ENCODE results near the gene CRTC3. TPM values are rescaled to one million over a fixed set of nuclear protein-coding genes. Genes with fewer than 3 reads are reported as not detected.
"Not testable (repeated sequence)": the region's sequence is repeated elsewhere in the genome, so short reads cannot be mapped to it uniquely, and the experiment has no call there.

CRTC3 gene
- polyA plus RNA-seq, 2 donors: 5.0 to 7.1 TPM

DNA sequence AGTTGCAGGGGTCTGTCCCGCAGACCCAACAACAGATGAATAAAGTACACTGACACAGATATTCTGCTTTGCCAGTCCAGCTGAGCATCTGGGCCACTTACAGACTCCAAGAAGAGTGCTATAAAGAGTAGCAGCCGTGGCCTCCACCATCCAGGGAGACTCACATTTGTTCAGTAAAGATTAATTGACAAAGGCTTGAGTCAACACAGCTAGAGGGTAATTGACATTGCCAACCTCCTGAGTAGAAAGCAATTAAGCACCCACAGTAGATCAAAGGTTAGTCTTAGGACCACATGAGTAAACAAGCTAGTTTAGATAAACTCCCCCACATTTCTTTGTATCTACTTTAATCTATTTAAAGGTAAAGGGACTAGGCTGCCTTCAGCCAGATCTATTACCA is 16.3 kb upstream of the CRTC3 start:
- no peak overlapping the region for H3K4me3 ChIP-seq (ENCODE audit: low read depth in 1 of 2, low read length in 2 of 2)
- 75 to 79% methylated on average over 2 of the region's 2 CpGs for WGBS, 2 donors
- H3K4me1 ChIP-seq (ENCODE audit: control insufficient read depth in 2 of 2, insufficient read depth in 2 of 2, low read length in 1 of 2): no peaks in the 10 kb centered on the region
- H3K27ac ChIP-seq (ENCODE audit: low read depth in 2 of 2, low read length in 1 of 2): no peak overlapping the region
- no peaks in the 10 kb centered on the region for H3K9me3 ChIP-seq (ENCODE audit: control insufficient read depth in 2 of 2, insufficient read depth in 1 of 2, low read depth in 1 of 2, low read length in 1 of 2)
- H3K27me3 ChIP-seq (ENCODE audit: control insufficient read depth in 1 of 2, insufficient read depth in 2 of 2, low read length in 2 of 2): no peaks in the 10 kb centered on the region
- no peaks in the 10 kb centered on the region for H3K36me3 ChIP-seq (ENCODE audit: control insufficient read depth in 2 of 2, insufficient read depth in 2 of 2, low read length in 1 of 2)

DNA sequence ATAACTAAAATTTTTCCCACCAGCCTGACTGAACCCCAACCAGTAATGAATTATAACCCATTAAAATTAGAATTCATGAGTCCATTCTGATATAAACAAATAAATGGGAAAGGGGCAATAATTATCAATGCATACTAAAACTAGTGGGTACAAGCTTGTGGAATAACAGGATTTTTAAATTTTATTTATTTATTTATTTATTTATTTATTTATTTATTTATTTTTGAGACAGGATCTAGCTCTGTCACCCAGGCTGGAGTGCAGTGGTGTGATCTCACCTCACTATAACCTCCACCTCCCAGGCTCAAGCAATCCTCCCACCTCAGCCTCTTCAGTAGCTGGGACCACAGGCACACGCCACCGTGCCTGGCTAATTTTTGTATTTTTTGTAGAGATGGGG is 15.8 kb upstream of the CRTC3 start:
- H3K4me3 ChIP-seq (ENCODE audit: low read depth in 1 of 2, low read length in 2 of 2); H3K27ac ChIP-seq (ENCODE audit: low read depth in 2 of 2, low read length in 1 of 2); H3K4me1 ChIP-seq (ENCODE audit: control insufficient read depth in 2 of 2, insufficient read depth in 2 of 2, low read length in 1 of 2); H3K27me3 ChIP-seq (ENCODE audit: control insufficient read depth in 1 of 2, insufficient read depth in 2 of 2, low read length in 2 of 2); H3K36me3 ChIP-seq (ENCODE audit: control insufficient read depth in 2 of 2, insufficient read depth in 2 of 2, low read length in 1 of 2); H3K9me3 ChIP-seq (ENCODE audit: control insufficient read depth in 2 of 2, insufficient read depth in 1 of 2, low read depth in 1 of 2, low read length in 1 of 2): not testable (repeated sequence)
- 46 to 89% methylated on average over 2 of the region's 2 CpGs for WGBS, 2 donors

DNA sequence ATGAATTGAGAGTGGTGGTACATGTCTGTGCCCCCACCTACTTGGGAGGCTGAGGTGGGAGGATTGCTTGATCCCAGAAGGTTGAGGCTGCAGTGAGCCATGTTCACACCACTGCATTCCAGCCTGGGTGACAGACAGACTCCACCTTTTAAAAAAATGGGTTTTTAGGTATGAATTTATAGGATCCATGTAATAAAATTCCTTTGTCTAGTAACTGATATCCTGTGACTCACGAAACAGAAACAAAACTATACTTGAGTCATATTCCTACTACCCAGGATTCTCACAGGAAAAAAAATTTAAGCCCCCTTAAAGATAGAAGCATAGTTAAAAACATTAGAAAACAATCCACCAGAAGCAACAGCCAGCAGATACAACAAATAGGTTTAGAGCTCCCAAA is 10.0 kb upstream of the CRTC3 start:
- 61 to 68% methylated on average over 1 of the region's 1 CpG for WGBS, 2 donors
- Histone ChIP-seq H3K9me3 (ENCODE audit: control insufficient read depth in 2 of 2, insufficient read depth in 1 of 2, low read depth in 1 of 2, low read length in 1 of 2) (no peaks in the 10 kb centered on the region), H3K27me3 (ENCODE audit: control insufficient read depth in 1 of 2, insufficient read depth in 2 of 2, low read length in 2 of 2) (no peaks in the 10 kb centered on the region), H3K36me3 (ENCODE audit: control insufficient read depth in 2 of 2, insufficient read depth in 2 of 2, low read length in 1 of 2) (no peaks in the 10 kb centered on the region), H3K4me3 (ENCODE audit: low read depth in 1 of 2, low read length in 2 of 2) (no peak overlapping the region), H3K27ac (ENCODE audit: low read depth in 2 of 2, low read length in 1 of 2) (no peak overlapping the region), H3K4me1 (ENCODE audit: control insufficient read depth in 2 of 2, insufficient read depth in 2 of 2, low read length in 1 of 2) (no peaks in the 10 kb centered on the region)

DNA sequence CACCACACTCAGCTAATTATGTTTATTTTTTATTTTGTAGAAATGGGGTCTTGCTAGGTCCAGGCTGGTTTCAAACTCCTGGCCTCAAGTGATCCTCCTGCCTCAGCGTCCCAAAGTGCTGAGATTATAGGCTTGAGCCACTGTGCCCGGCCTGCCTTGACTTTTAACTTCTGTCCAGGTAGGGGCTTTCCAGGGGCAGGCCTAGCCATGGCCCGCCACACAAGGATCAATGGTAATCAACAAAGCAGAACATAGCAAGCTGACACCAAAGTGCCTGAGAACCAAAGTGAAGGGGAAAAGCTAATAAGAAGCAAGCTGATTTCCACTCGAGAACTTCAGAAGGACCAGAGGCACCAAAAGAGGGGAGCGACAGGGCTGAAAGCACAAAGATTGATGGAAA is 9.4 kb upstream of the CRTC3 start:
- H3K27ac ChIP-seq (ENCODE audit: low read depth in 2 of 2, low read length in 1 of 2): no peak overlapping the region
- H3K4me3 ChIP-seq (ENCODE audit: low read depth in 1 of 2, low read length in 2 of 2): no peak overlapping the region
- H3K27me3 ChIP-seq (ENCODE audit: control insufficient read depth in 1 of 2, insufficient read depth in 2 of 2, low read length in 2 of 2): no peaks in the 10 kb centered on the region
- H3K9me3 ChIP-seq (ENCODE audit: control insufficient read depth in 2 of 2, insufficient read depth in 1 of 2, low read depth in 1 of 2, low read length in 1 of 2): no peaks in the 10 kb centered on the region
- no peaks in the 10 kb centered on the region for H3K4me1 ChIP-seq (ENCODE audit: control insufficient read depth in 2 of 2, insufficient read depth in 2 of 2, low read length in 1 of 2)
- H3K36me3 ChIP-seq (ENCODE audit: control insufficient read depth in 2 of 2, insufficient read depth in 2 of 2, low read length in 1 of 2): no peaks in the 10 kb centered on the region
- WGBS, 2 donors: 81 to 90% methylated on average over 5 of the region's 5 CpGs

DNA sequence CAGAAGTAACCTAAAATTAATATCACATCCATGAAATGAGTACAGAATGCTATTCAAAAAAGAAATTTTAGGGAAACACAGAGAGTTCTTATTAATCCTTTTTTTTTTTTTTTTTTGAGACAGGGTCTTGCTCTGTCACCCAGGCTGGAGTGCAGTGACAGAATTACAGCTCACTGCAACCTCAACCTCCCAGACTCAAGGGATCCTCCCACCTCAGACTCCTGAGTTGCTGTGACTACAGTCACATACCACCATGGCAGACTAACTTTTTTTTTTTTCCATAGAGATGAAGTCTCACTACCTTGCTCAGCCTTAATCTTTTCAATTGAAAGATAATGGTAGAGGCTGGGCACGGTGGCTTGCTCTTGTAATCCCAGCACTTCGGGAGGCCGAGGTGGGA is 6.3 kb upstream of the CRTC3 start:
- no peaks in the 10 kb centered on the region for H3K4me1 ChIP-seq (ENCODE audit: control insufficient read depth in 2 of 2, insufficient read depth in 2 of 2, low read length in 1 of 2)
- no peak overlapping the region for H3K27ac ChIP-seq (ENCODE audit: low read depth in 2 of 2, low read length in 1 of 2)
- no peaks in the 10 kb centered on the region for H3K27me3 ChIP-seq (ENCODE audit: control insufficient read depth in 1 of 2, insufficient read depth in 2 of 2, low read length in 2 of 2)
- WGBS, 2 donors: 93 to 98% methylated on average over 3 of the region's 3 CpGs
- H3K9me3 ChIP-seq (ENCODE audit: control insufficient read depth in 2 of 2, insufficient read depth in 1 of 2, low read depth in 1 of 2, low read length in 1 of 2): no peaks in the 10 kb centered on the region
- no peak overlapping the region for H3K4me3 ChIP-seq (ENCODE audit: low read depth in 1 of 2, low read length in 2 of 2)
- H3K36me3 ChIP-seq (ENCODE audit: control insufficient read depth in 2 of 2, insufficient read depth in 2 of 2, low read length in 1 of 2): no peaks in the 10 kb centered on the region

DNA sequence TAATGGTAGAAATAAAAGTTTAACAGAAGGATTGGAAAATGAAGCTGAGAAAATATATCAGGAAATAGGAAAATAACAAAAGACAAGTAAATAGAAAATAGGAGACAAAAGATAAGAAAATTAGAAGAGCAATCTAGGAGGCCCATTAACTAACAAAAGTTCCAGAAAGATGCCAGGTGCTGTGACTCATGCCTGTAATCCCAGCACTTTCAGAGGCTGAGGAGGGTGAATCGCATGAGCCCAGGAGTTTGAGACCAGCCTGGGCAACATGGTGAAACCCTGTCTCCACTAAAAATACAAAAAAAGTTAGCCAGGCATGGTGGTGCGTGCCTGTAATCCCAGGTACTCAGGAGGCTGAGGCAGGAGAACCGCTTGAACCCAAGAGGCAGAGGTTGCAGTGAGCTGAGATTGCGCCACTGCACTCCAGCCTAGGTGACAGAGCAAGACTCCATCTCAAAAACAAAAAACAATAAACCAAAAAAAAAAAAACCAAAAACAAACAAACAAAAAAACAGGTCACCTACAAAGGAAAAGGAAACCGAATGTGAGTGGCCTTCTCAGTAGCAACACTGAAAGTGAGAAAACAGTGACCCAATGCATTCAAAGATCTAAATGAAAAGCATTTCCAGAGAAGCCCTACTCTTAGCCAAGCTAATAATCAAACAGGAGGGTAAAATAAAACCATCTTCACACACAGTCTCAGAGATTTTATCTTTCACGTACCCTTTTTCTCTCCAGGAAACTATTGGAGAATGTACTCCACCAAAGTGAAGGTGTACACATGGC is 5.5 kb upstream of the CRTC3 start:
- H3K27ac ChIP-seq (ENCODE audit: low read depth in 2 of 2, low read length in 1 of 2); H3K4me3 ChIP-seq (ENCODE audit: low read depth in 1 of 2, low read length in 2 of 2); H3K36me3 ChIP-seq (ENCODE audit: control insufficient read depth in 2 of 2, insufficient read depth in 2 of 2, low read length in 1 of 2); H3K27me3 ChIP-seq (ENCODE audit: control insufficient read depth in 1 of 2, insufficient read depth in 2 of 2, low read length in 2 of 2); H3K4me1 ChIP-seq (ENCODE audit: control insufficient read depth in 2 of 2, insufficient read depth in 2 of 2, low read length in 1 of 2); H3K9me3 ChIP-seq (ENCODE audit: control insufficient read depth in 2 of 2, insufficient read depth in 1 of 2, low read depth in 1 of 2, low read length in 1 of 2): not testable (repeated sequence)
- WGBS, 2 donors: 83 to 85% methylated on average over 6 of the region's 6 CpGs

DNA sequence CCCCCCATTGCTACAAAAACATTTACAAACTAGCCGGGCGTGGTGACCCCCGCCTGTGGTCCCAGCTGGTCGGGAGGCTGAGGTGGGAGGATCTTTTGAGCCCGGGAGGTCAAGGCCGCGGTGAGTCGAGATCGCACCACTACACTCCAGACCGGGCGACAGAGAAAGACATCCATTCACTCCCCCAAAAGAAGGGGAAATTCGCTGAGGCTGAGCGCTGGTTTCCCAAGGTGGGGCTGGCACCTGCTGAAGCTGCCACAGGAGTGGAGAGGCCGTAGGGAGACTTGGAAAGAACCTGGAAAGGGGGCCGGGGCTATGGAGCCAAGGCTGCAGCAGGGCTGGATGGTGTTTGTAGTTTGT is 732 bp upstream of the CRTC3 start:
- H3K4me1 ChIP-seq (ENCODE audit: control insufficient read depth in 2 of 2, insufficient read depth in 2 of 2, low read length in 1 of 2): peaks cover 0 to under 1% of the 10 kb centered on the region in 2 donors
- H3K4me3 ChIP-seq (ENCODE audit: low read depth in 1 of 2, low read length in 2 of 2): peak overlapping the region; percentile 92 to 95
- H3K27me3 ChIP-seq (ENCODE audit: control insufficient read depth in 1 of 2, insufficient read depth in 2 of 2, low read length in 2 of 2): no peaks in the 10 kb centered on the region
- H3K36me3 ChIP-seq (ENCODE audit: control insufficient read depth in 2 of 2, insufficient read depth in 2 of 2, low read length in 1 of 2): no peaks in the 10 kb centered on the region
- 71 to 74% methylated on average over 15 of the region's 15 CpGs for WGBS, 2 donors
- peak overlapping the region; percentile 89 to 96 for H3K27ac ChIP-seq (ENCODE audit: low read depth in 2 of 2, low read length in 1 of 2)
- H3K9me3 ChIP-seq (ENCODE audit: control insufficient read depth in 2 of 2, insufficient read depth in 1 of 2, low read depth in 1 of 2, low read length in 1 of 2): no peaks in the 10 kb centered on the region

DNA sequence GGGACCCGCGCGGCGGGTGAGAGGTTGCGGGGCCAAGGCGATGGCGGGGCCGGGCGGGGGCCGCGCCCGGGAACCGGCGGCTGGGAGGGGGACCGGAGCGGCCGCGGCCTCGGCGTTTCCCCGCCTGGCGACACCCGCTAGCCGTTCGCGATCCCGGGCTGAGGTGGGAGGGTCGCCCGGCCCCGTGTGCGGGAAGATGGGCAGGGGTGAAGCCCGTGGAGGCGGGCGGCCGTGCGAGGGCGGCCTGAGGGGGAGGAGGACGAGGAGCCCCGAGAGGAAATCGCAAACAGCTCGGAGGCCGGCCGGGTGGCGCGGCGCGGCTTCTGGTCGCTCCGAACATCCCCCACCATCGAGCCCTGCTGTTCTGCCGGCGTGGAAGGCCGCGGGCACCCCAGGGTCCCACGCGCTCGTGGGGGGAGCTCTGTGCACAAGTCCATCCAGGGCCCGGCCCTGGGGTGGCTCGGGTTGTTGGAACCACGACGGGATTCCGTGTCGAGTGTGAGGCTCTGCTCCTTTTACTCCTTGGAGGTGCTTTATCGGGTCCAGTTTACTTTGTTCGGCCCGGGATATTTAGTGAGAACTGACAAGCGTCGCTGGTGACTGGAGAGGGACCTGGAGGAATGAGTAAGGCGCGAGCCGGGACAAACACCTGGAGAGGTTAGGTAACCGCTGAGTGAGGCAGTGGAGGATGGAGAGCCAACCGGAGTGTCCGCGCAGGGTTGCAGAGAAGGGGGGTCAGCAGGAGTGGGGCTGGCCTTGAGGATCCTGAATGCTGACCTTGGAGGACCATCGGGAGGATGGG is 728 bp downstream of the CRTC3 start:
- WGBS, 2 donors: 0 to 1% methylated on average over 56 to 76 of the region's 76 CpGs

DNA sequence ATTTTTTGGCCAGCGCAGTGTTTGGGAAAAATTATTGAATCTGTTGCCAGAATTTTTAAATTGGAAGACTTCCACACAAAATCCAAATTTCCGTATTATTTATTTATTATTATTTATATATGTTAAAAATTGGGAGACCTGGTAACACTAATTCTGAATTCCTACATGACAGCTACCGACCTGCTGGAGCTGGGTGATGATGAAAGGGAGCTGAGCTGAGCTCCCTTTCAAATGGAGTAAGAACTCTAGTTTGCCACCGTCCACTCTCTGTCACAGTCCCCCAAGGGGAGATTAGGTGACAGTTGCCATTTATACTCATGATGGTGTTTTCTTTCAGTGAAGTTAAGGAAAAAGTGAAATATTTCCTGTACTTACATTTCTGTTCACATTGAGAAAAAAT is 1.4 kb downstream of the CRTC3 start:
- 24 to 36% methylated on average over 4 of the region's 4 CpGs for WGBS, 2 donors
- peaks cover 0 to 3% of the 10 kb centered on the region in 2 donors for H3K4me1 ChIP-seq (ENCODE audit: control insufficient read depth in 2 of 2, insufficient read depth in 2 of 2, low read length in 1 of 2)
- H3K36me3 ChIP-seq (ENCODE audit: control insufficient read depth in 2 of 2, insufficient read depth in 2 of 2, low read length in 1 of 2): no peaks in the 10 kb centered on the region
- no peaks in the 10 kb centered on the region for H3K27me3 ChIP-seq (ENCODE audit: control insufficient read depth in 1 of 2, insufficient read depth in 2 of 2, low read length in 2 of 2)
- peak overlapping the region in 1 of 2 donors; percentile 92 for H3K4me3 ChIP-seq (ENCODE audit: low read depth in 1 of 2, low read length in 2 of 2)
- H3K9me3 ChIP-seq (ENCODE audit: control insufficient read depth in 2 of 2, insufficient read depth in 1 of 2, low read depth in 1 of 2, low read length in 1 of 2): no peaks in the 10 kb centered on the region
- peak overlapping the region in 1 of 2 donors; percentile 96 for H3K27ac ChIP-seq (ENCODE audit: low read depth in 2 of 2, low read length in 1 of 2)

More for the DNA sequence above, 728 bp downstream of the CRTC3 start:
- Histone ChIP-seq H3K36me3 (ENCODE audit: control insufficient read depth in 2 of 2, insufficient read depth in 2 of 2, low read length in 1 of 2) (no peaks in the 10 kb centered on the region), H3K27ac (ENCODE audit: low read depth in 2 of 2, low read length in 1 of 2) (peak overlapping the region; percentile 89 to 96), H3K4me1 (ENCODE audit: control insufficient read depth in 2 of 2, insufficient read depth in 2 of 2, low read length in 1 of 2) (peaks cover 0 to 3% of the 10 kb centered on the region in 2 donors), H3K9me3 (ENCODE audit: control insufficient read depth in 2 of 2, insufficient read depth in 1 of 2, low read depth in 1 of 2, low read length in 1 of 2) (no peaks in the 10 kb centered on the region), H3K4me3 (ENCODE audit: low read depth in 1 of 2, low read length in 2 of 2) (peak overlapping the region; percentile 92 to 95), H3K27me3 (ENCODE audit: control insufficient read depth in 1 of 2, insufficient read depth in 2 of 2, low read length in 2 of 2) (no peaks in the 10 kb centered on the region)

Measured in esophagus (tissue), 2 donors.